ENCODE data around the gene SPEM3.

The SPEM3 gene

DNA sequence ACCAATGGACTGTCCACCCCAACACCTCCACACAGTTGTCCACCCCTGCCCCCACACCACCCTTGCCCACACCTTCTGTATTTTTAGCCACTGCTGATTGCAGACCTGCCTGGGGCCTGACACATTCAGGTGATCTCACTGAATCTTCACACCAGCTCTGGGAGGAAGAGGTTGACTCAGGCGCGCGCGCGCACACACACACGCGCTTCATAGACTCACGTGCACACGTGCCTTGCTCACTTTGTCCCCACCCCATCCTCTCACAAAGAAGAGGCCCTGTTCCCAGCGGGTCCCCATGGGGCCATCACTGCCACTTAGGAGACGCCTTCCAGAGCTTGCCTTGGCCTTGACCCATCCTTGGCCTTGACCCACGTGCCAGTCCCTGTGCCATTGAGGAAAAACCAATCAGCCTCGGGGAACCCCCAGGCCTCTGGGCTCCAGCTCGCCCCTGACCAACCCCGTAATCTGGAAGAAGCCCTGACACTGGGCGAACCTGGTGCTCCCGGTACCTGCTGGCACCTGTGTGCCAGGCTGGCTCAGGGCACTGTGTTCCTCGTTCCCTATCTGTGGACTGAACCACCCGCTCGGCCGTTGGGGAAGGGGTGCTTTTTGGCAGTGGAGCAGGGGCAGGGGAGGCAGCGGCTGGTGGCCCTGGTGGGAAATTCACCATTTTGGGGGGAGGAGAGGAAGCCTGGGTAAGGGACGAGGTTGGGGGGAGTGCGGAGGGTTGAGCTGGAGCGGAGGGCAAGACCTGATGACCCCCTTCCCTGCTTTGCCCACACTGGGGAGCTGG is 17.8 kb upstream of the SPEM3 start:
- no peak overlapping the region for H3K4me3 ChIP-seq (ENCODE audit: insufficient read depth, low read depth, low read length)
- 95 to 96% methylated on average over 25 of the region's 25 CpGs for WGBS, 2 experiments
- no peaks in the 10 kb centered on the region for H3K27me3 ChIP-seq (ENCODE audit: control insufficient read depth, insufficient read depth, low read length, poor library complexity, severe bottlenecking)
- no peak overlapping the region for H3K27ac ChIP-seq (ENCODE audit: insufficient read depth, low read depth, low read length, poor library complexity, severe bottlenecking)
- H3K4me1 ChIP-seq (ENCODE audit: control insufficient read depth, insufficient read depth, low read length) = peaks cover 22% of the 10 kb centered on the region
- peaks cover 36% of the 10 kb centered on the region for H3K36me3 ChIP-seq (ENCODE audit: control insufficient read depth, insufficient read depth, low read length)
- H3K9me3 ChIP-seq (ENCODE audit: control insufficient read depth, low read length) = no peaks in the 10 kb centered on the region

DNA sequence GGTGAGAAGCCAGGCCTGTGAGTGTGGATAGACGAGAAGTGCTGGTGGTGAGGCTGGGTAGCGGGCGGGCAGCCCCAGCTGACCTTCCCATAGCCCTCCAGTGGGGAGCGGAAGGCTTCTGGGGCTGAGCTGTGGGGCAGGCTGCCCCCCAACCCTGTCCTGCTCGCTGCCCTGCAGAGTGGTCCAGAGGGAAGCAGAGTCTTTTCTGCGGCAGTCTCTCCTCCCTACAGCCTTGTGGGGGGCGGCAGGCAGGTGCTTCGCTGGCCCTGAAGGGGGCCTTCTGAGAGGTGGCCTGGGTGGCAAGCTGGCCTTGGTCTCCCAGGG is 17.3 kb upstream of the SPEM3 start:
- WGBS, 2 experiments = 89 to 93% methylated on average over 8 of the region's 8 CpGs
- H3K36me3 ChIP-seq (ENCODE audit: control insufficient read depth, insufficient read depth, low read length) = peaks cover 37% of the 10 kb centered on the region
- H3K9me3 ChIP-seq (ENCODE audit: control insufficient read depth, low read length) = no peaks in the 10 kb centered on the region
- no peak overlapping the region for H3K4me3 ChIP-seq (ENCODE audit: insufficient read depth, low read depth, low read length)
- peaks cover 19% of the 10 kb centered on the region for H3K4me1 ChIP-seq (ENCODE audit: control insufficient read depth, insufficient read depth, low read length)
- H3K27ac ChIP-seq (ENCODE audit: insufficient read depth, low read depth, low read length, poor library complexity, severe bottlenecking) = no peak overlapping the region
- no peaks in the 10 kb centered on the region for H3K27me3 ChIP-seq (ENCODE audit: control insufficient read depth, insufficient read depth, low read length, poor library complexity, severe bottlenecking)

DNA sequence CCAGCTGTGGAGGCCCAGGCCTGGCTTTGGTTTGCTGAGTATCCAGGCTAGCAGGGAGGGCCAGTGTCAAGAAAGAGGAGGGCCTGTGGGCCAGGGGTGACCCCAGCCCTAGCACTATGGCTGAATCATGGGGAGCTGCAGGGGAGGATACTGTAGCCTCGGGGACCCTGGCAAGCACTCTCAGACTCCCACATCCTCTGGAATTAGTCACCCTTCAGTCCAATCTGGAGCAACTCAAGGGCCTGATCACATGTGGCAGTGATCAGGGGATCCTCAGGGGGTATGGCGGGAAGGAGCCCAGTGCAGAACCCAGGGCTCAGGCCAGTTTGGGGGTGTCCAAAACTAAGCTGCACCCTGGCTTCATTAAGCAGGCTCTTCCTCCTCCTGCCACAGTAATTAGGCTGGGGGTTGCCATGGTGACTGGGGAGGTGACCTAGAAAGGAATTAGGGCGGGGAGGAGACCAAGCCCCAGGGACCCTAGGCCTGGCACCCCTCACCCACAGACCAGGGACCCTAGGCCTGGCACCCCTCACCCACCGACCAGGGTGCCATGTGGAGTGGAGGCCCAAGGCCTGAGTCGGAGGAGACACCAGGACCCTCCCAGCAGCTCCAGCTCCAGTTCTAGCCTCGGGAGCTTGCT is 15.2 kb upstream of the SPEM3 start:
- Histone ChIP-seq H3K4me1 (ENCODE audit: control insufficient read depth, insufficient read depth, low read length) (peaks cover 15% of the 10 kb centered on the region), H3K9me3 (ENCODE audit: control insufficient read depth, low read length) (no peaks in the 10 kb centered on the region), H3K27ac (ENCODE audit: insufficient read depth, low read depth, low read length, poor library complexity, severe bottlenecking) (no peak overlapping the region), H3K27me3 (ENCODE audit: control insufficient read depth, insufficient read depth, low read length, poor library complexity, severe bottlenecking) (no peaks in the 10 kb centered on the region), H3K36me3 (ENCODE audit: control insufficient read depth, insufficient read depth, low read length) (peaks cover 36% of the 10 kb centered on the region), H3K4me3 (ENCODE audit: insufficient read depth, low read depth, low read length) (no peak overlapping the region)
- WGBS, 2 experiments = 89 to 94% methylated on average over 6 of the region's 6 CpGs

DNA sequence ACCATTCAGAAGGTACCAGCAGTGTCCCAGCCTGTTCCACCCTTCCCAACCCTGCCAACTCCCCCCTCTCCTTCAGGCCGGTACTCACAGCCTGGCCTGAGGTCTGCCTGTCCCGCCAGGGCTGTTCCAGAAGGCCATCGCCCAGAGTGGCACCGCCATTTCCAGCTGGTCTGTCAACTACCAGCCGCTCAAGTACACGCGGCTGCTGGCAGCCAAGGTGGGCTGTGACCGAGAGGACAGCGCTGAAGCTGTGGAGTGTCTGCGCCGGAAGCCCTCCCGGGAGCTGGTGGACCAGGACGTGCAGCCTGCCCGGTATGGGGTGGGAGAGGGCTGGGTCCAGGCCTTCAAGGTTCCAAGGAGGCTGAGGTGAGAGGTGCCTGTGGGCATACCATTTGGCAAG is 13.8 kb upstream of the SPEM3 start:
- Histone ChIP-seq H3K9me3 (ENCODE audit: control insufficient read depth, low read length) (no peaks in the 10 kb centered on the region), H3K36me3 (ENCODE audit: control insufficient read depth, insufficient read depth, low read length) (peaks cover 23% of the 10 kb centered on the region), H3K27ac (ENCODE audit: insufficient read depth, low read depth, low read length, poor library complexity, severe bottlenecking) (no peak overlapping the region), H3K4me1 (ENCODE audit: control insufficient read depth, insufficient read depth, low read length) (peaks cover 28% of the 10 kb centered on the region), H3K4me3 (ENCODE audit: insufficient read depth, low read depth, low read length) (no peak overlapping the region), H3K27me3 (ENCODE audit: control insufficient read depth, insufficient read depth, low read length, poor library complexity, severe bottlenecking) (no peaks in the 10 kb centered on the region)
- 88% methylated on average over 14 of the region's 14 CpGs for WGBS, 2 experiments

DNA sequence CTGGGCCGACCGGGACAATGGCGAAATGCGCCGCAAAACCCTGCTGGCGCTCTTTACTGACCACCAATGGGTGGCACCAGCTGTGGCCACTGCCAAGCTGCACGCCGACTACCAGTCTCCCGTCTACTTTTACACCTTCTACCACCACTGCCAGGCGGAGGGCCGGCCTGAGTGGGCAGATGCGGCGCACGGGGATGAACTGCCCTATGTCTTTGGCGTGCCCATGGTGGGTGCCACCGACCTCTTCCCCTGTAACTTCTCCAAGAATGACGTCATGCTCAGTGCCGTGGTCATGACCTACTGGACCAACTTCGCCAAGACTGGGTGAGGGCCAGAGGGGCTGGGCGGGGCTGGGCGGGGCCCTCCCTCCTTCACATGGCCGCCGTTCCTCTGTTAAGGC is 12.9 kb upstream of the SPEM3 start:
- Histone ChIP-seq H3K4me3 (ENCODE audit: insufficient read depth, low read depth, low read length) (no peak overlapping the region), H3K4me1 (ENCODE audit: control insufficient read depth, insufficient read depth, low read length) (peaks cover 37% of the 10 kb centered on the region), H3K27ac (ENCODE audit: insufficient read depth, low read depth, low read length, poor library complexity, severe bottlenecking) (no peak overlapping the region), H3K27me3 (ENCODE audit: control insufficient read depth, insufficient read depth, low read length, poor library complexity, severe bottlenecking) (no peaks in the 10 kb centered on the region), H3K9me3 (ENCODE audit: control insufficient read depth, low read length) (no peaks in the 10 kb centered on the region), H3K36me3 (ENCODE audit: control insufficient read depth, insufficient read depth, low read length) (peaks cover 13% of the 10 kb centered on the region)
- WGBS, 2 experiments = 95% methylated on average over 23 of the region's 23 CpGs

DNA sequence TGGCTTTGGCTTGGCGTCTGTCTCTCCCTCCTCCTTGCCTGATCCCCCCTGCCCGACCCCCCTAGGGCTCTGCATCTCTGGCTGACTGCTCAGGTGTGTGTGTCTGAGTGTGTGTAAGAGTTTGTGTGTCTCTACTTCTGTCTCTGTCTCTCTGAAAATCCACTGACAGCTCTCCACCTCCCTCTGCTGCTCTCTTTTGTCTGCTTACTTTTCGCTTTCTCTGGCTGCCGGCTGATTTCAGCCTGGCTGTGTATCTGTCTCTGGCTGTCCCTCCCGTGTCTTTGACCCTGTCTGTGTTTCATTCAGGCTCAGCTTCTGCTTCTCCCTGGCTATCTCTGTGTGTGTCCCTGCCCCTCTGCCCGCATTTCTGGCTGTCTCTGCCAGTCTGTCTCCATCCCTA is 12.3 kb upstream of the SPEM3 start:
- 85% methylated on average over 5 to 6 of the region's 6 CpGs for WGBS, 2 experiments
- no peaks in the 10 kb centered on the region for H3K27me3 ChIP-seq (ENCODE audit: control insufficient read depth, insufficient read depth, low read length, poor library complexity, severe bottlenecking)
- no peaks in the 10 kb centered on the region for H3K9me3 ChIP-seq (ENCODE audit: control insufficient read depth, low read length)
- no peak overlapping the region for H3K27ac ChIP-seq (ENCODE audit: insufficient read depth, low read depth, low read length, poor library complexity, severe bottlenecking)
- peaks cover 40% of the 10 kb centered on the region for H3K4me1 ChIP-seq (ENCODE audit: control insufficient read depth, insufficient read depth, low read length)
- no peak overlapping the region for H3K4me3 ChIP-seq (ENCODE audit: insufficient read depth, low read depth, low read length)
- peaks cover 12% of the 10 kb centered on the region for H3K36me3 ChIP-seq (ENCODE audit: control insufficient read depth, insufficient read depth, low read length)

DNA sequence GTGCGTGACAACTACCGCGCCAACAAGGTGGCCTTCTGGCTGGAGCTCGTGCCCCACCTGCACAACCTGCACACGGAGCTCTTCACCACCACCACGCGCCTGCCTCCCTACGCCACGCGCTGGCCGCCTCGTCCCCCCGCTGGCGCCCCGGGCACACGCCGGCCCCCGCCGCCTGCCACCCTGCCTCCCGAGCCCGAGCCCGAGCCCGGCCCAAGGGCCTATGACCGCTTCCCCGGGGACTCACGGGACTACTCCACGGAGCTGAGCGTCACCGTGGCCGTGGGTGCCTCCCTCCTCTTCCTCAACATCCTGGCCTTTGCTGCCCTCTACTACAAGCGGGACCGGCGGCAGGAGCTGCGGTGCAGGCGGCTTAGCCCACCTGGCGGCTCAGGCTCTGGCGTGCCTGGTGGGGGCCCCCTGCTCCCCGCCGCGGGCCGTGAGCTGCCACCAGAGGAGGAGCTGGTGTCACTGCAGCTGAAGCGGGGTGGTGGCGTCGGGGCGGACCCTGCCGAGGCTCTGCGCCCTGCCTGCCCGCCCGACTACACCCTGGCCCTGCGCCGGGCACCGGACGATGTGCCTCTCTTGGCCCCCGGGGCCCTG is 11.5 kb upstream of the SPEM3 start:
- Histone ChIP-seq H3K36me3 (ENCODE audit: control insufficient read depth, insufficient read depth, low read length) (peaks cover 12% of the 10 kb centered on the region), H3K4me3 (ENCODE audit: insufficient read depth, low read depth, low read length) (no peak overlapping the region), H3K27me3 (ENCODE audit: control insufficient read depth, insufficient read depth, low read length, poor library complexity, severe bottlenecking) (no peaks in the 10 kb centered on the region), H3K27ac (ENCODE audit: insufficient read depth, low read depth, low read length, poor library complexity, severe bottlenecking) (no peak overlapping the region), H3K9me3 (ENCODE audit: control insufficient read depth, low read length) (no peaks in the 10 kb centered on the region), H3K4me1 (ENCODE audit: control insufficient read depth, insufficient read depth, low read length) (peaks cover 40% of the 10 kb centered on the region)
- 94% methylated on average over 54 of the region's 54 CpGs for WGBS, 2 experiments

DNA sequence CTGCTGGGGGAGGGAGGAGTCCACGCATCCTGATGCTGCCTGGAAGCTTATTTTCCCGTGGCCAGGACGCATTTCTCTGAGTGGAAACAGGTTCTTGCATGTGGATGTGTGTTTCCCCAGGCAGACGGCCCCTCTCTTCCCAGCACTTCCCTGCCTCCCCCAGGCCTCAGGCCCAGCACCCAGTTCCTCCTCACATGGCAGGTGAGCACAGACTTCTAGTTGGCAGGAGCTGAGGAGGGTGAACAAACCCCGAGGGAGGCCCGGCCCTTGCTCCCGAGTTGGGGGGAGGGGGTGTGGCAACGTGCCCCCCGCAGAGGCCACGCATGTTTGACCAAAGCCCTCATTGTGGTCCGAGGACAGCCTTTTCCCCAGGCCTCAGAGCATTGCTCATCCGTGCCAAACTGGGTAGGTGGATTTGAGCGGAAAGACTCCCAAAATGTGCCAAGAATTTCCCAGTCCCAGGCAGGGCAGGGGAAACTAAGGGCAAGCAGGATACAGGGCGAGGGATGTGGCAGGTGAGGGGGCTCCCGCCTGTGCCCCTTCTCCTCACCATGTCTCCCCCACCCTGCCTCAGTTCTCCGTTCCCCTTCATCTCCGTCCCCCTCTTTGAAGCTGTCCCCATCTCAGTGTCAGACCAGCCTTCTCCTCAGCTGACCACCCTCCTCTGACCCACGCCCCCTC is 10.0 kb upstream of the SPEM3 start:
- 73 to 76% methylated on average over 18 of the region's 18 CpGs for WGBS, 2 experiments
- Histone ChIP-seq H3K27ac (ENCODE audit: insufficient read depth, low read depth, low read length, poor library complexity, severe bottlenecking) (peak overlapping the region; percentile 8), H3K27me3 (ENCODE audit: control insufficient read depth, insufficient read depth, low read length, poor library complexity, severe bottlenecking) (no peaks in the 10 kb centered on the region), H3K9me3 (ENCODE audit: control insufficient read depth, low read length) (no peaks in the 10 kb centered on the region), H3K36me3 (ENCODE audit: control insufficient read depth, insufficient read depth, low read length) (peaks cover 12% of the 10 kb centered on the region), H3K4me1 (ENCODE audit: control insufficient read depth, insufficient read depth, low read length) (peaks cover 31% of the 10 kb centered on the region), H3K4me3 (ENCODE audit: insufficient read depth, low read depth, low read length) (no peak overlapping the region)

DNA sequence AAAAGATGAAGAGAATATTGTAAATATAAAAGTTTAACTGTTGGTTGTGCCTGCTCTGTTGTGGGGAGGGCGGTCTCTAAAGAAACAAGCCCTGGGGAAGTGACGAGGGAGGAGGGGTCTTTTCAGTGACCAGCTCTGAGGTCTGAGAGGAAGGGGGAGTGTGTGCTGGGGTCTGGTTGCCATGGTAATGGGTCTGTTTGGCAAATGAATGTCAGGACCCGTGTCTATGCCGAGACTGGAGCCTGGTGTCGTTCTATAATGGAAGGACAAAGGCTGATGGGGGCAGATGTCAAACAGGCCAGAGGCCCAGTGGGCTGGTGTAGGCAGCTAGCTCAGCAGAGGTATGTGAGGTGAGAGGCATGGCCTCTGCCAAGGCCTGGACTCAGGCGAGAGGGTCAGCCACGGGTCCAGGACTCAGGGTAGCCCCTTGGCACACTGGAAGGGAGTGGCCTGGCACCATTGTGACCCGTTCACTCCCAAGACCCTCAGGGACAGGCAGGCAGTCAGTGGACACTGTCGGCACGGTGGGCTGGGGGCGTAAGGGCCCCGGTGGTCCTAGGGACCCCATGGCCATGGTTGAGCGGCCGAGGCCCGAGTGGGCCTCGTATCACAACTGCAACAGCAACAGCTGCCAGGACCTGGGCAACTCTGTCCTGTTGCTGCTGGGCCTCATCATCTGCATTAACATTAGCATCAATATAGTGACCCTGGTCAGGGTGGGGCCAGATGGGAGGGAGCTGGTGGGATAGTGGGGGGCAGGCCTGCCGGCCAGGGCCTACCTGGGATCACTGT is 8.6 kb upstream of the SPEM3 start, which contains the start of gene SPEM1:
SPEM1 (plus strand) TSS at position 506 of the 792 bp plus-strand sequence; CDS start at position 567, 61 bp downstream.
- peak within 1 kb of the TSS; percentile 89 for H3K27ac ChIP-seq (ENCODE audit: insufficient read depth, low read depth, low read length, poor library complexity, severe bottlenecking)
- 72 to 80% methylated on average over 17 of the region's 17 CpGs for WGBS, 2 experiments
- no peak within 1 kb of the TSS for H3K4me3 ChIP-seq (ENCODE audit: insufficient read depth, low read depth, low read length)
- H3K9me3 ChIP-seq (ENCODE audit: control insufficient read depth, low read length) = no peaks in the 10 kb centered on the region
- H3K36me3 ChIP-seq (ENCODE audit: control insufficient read depth, insufficient read depth, low read length) = peaks cover 9% of the 10 kb centered on the region
- peaks cover 30% of the 10 kb centered on the region for H3K4me1 ChIP-seq (ENCODE audit: control insufficient read depth, insufficient read depth, low read length)
- H3K27me3 ChIP-seq (ENCODE audit: control insufficient read depth, insufficient read depth, low read length, poor library complexity, severe bottlenecking) = no peaks in the 10 kb centered on the region

Measured in ectodermal cell (in vitro differentiated cells).